Stimulated activated naive CD8-positive, alpha-beta T cell treated with anti-CD3 and anti-CD28 coated beads, Interleukin-15, Interleukin-2, amounts not matched to agents 100 U/mL and 50 U/mL, for 24 hours (primary cell): ENCODE measurements around the gene BTNL8.

Experiments
- ATAC-seq: fragments of 150-1000 bp; cut with Tn5 transposase; one replicate; pipeline ENCODE4 v1.10.0; 2021
- DNase-seq: peaks from one replicate; pipeline ENCODE4 v3.0.0; 2021

The BTNL8 gene

DNA sequence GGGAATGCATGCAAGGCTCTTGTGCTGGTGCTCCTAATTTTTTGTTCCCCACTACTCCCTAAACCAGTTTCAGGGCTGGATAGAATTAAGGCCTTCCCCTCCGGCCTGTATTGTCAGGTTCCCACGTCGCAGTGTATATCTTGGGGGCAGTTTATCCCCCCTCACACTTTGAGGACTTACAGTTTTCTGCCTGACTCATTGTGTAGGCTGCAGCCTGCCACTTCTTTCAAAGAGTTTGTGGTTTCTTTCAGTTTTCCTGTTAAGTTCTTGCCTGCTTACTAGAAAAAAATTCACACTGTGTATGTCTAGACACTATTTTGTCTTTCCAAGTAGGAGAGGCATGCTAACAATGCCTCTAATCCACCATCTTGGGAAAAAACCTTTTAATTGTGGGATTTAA, 61.2 kb downstream of the BTNL8 start:
- ATAC-seq (peak; percentile 81), DNase-seq (no peak)

- ATAC-seq, result no peak
These were observed 70.4 kb downstream of the BTNL8 start for GRCh38 chr5:180969406-180969805.

DNA sequence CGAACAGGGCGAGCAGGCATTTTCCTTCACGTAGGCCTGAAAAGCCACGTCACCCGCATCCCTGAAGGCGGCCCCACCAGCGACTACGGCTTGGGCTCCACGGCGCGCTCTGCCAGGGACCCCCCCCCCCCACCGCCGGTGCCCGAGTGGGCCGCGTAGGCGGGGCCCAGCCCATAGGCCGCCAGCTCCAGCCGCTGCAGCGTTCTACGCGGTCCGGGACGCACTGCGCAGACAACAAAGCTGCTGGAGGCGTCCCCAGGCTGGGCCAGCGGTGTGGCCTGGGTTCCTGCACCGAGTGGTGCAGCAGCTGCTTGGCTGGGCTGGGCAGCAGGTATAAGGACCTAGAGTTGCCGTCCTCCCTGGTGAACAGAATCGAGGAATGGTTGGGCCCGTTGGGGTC, 71.4 kb downstream of the BTNL8 start:
- DNase-seq (no peak), ATAC-seq (no peak)

More at GRCh38 chr5:180969406-180969805, 70.4 kb downstream of the BTNL8 start:
- DNase-seq, result no peak

GRCh38 chr5:180970875-180971274, 71.9 kb downstream of the BTNL8 start:
- no peak for ATAC-seq
- no peak for DNase-seq

DNA sequence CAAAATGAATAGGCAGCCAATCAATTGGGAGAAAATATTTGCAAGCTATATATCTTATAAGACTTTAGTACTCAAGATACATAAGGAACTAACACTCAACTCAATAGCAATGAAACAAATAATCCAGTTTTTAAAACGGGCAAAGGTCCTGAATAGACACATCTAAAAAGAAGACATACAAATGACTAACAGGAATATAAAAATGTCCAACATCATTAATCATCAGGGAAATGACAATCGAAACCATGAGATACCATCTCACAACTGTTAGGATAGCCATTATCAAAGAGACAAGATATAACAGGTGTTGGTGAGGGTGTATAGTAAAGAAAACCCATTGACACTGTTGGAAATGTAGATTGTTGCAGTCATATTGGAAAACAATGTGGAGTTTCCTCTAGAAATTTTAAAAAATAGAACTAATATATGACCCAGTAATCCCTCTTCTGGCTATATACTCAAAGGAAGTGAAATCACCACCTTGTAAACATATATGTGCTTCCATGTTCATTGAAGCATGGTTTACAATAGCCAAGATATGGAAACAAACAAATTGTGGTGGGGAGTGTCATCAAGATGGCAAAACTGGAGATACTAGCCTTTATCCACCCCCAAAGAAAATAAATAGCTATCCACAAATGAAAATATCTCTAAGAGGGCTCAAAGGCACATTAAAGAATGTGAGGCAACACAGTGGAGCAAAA, 75.8 kb downstream of the BTNL8 start:
- ATAC-seq (no peak), DNase-seq (no peak)

DNA sequence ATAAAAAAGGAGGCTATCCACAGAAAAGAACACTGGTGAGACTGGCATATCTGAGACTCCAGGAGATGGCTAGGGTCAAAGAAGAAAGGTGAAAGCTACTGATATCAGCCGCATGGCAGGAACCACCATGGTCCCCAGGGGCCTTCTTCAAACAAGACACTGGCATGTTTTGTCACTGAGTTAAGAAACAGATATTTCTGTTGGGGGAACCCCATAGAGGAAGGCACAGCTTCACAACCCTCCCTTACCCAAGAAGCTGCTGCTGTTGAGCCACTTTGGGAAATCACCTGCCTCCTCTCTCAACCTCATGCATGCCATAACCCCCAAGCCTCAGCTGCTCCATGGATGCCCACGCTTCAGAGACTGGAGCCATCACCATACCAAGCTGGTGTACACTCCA, 76.4 kb downstream of the BTNL8 start:
- DNase-seq, result peak; percentile 10
- peak; percentile 76 for ATAC-seq

GRCh38 chr5:180976518-180976917, 77.6 kb downstream of the BTNL8 start:
- ATAC-seq (no peak), DNase-seq (no peak)

DNA sequence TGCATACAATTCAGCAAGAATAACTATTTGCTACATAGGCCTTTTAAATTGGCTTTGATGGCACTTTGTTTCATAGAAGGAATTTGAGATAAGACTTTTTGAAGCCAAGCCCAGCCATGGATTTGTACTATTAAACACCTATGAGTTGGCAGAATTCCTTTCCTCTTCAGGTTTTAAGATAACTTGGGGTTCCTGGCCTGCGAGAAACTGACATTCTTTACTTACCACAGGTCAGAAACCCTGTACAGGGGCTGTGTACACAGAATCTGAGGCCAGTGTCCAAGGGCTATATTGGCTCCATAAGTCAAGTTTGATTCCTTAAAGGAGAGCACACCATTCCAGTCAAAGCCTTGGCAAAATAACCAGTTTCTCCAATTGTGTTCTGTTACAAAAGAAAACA, 78.9 kb downstream of the BTNL8 start:
- no peak for DNase-seq
- ATAC-seq, result no peak

GRCh38 chr5:180982008-180982741, 83.2 kb downstream of the BTNL8 start:
- ATAC-seq (no peak), DNase-seq (no peak)

DNA sequence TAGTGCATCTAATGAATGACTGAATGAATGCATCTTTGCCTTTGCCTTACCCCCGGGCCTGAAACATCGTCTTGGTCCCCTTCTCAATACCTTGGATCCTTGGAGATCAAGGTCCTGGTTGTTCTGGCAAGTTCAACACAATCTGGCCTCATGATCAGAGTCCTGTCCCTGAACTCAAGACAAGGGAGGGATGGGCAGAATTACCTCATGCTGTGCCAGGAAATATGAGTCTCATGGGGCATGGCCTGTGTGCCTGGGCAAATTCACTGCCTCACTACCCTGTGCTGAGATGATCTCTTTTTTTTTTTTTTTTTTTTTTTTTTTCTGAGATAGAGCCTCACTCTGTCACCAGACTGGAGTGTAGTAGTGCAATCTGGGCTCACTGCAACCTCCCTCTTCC, 89.1 kb downstream of the BTNL8 start:
- DNase-seq (no peak), ATAC-seq (no peak)

- DNase-seq (no peak), ATAC-seq (no peak)
These were observed 89.6 kb downstream of the BTNL8 start, which contains the start of gene BTNL3 for GRCh38 chr5:180988592-180988991. Gene BTNL3 (plus strand): TSS chr5:180988846. CDS start chr5:180989029, 183 bp downstream.

- ATAC-seq, result no peak
- DNase-seq, result no peak
These were observed 91.3 kb downstream of the BTNL8 start for GRCh38 chr5:180990086-180990881.

GRCh38 chr5:180990882-180991242, 91.9 kb downstream of the BTNL8 start:
- ATAC-seq (no peak), DNase-seq (no peak)
